ENCODE data around the gene DDX51.

DNA sequence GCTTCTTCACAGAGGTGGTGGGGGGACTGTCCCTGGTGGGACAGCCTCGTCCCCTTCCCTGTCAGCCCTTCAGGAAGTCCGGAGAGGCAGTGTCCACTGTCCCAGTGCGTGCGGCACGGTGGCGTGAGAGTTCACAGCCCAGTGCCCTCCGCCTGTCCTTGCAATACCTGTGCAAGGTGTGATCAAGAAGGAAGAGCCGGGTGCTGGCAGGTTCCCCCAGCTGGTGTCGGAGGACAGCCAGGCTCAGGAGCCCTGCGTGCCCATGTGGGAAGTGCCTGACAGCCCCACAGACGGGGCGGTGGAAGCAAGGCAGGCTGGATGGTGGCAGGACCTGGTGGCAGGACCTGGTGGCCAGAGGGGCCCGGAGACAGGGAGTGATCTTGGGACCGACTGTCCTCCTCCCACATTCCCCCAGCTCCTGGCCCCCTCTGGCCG, 16.5 kb upstream of the DDX51 start:
- TF ChIP-seq, protein P1, sequence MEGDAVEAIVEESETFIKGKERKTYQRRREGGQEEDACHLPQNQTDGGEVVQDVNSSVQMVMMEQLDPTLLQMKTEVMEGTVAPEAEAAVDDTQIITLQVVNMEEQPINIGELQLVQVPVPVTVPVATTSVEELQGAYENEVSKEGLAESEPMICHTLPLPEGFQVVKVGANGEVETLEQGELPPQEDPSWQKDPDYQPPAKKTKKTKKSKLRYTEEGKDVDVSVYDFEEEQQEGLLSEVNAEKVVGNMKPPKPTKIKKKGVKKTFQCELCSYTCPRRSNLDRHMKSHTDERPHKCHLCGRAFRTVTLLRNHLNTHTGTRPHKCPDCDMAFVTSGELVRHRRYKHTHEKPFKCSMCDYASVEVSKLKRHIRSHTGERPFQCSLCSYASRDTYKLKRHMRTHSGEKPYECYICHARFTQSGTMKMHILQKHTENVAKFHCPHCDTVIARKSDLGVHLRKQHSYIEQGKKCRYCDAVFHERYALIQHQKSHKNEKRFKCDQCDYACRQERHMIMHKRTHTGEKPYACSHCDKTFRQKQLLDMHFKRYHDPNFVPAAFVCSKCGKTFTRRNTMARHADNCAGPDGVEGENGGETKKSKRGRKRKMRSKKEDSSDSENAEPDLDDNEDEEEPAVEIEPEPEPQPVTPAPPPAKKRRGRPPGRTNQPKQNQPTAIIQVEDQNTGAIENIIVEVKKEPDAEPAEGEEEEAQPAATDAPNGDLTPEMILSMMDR (IDR thresholded peaks at IDR 0.05) = no peak
- TF ChIP-seq POLR2AphosphoS5 (IDR thresholded peaks at IDR 0.05; ENCODE audit: low read depth, low read length) = no peak
- TF ChIP-seq, protein P2, sequence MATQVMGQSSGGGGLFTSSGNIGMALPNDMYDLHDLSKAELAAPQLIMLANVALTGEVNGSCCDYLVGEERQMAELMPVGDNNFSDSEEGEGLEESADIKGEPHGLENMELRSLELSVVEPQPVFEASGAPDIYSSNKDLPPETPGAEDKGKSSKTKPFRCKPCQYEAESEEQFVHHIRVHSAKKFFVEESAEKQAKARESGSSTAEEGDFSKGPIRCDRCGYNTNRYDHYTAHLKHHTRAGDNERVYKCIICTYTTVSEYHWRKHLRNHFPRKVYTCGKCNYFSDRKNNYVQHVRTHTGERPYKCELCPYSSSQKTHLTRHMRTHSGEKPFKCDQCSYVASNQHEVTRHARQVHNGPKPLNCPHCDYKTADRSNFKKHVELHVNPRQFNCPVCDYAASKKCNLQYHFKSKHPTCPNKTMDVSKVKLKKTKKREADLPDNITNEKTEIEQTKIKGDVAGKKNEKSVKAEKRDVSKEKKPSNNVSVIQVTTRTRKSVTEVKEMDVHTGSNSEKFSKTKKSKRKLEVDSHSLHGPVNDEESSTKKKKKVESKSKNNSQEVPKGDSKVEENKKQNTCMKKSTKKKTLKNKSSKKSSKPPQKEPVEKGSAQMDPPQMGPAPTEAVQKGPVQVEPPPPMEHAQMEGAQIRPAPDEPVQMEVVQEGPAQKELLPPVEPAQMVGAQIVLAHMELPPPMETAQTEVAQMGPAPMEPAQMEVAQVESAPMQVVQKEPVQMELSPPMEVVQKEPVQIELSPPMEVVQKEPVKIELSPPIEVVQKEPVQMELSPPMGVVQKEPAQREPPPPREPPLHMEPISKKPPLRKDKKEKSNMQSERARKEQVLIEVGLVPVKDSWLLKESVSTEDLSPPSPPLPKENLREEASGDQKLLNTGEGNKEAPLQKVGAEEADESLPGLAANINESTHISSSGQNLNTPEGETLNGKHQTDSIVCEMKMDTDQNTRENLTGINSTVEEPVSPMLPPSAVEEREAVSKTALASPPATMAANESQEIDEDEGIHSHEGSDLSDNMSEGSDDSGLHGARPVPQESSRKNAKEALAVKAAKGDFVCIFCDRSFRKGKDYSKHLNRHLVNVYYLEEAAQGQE (IDR thresholded peaks at IDR 0.05; ENCODE audit: insufficient read depth in 1 of 2, low read depth in 2 of 2, low read length in 1 of 2) = no peak

Data from Panc1 (cell line).